Fibroblast of mammary gland (primary cell): Measurements from ENCODE around the gene CDH13.

ENCODE experiments used
- DNase-seq: peaks from one replicate; pipeline ENCODE4 v3.0.0-alpha.2; 2010; ENCODE audit warnings: low read depth
- H3K4me3 ChIP-seq: 2 replicates; pipeline ENCODE4 v1.5.1; 2011; ENCODE audit warnings: low read depth, mild to moderate bottlenecking, low read length, moderate library complexity; ENCODE audit not compliant: control insufficient read depth
- TF ChIP-seq, protein P1 (sequence below): conservative IDR thresholded peaks from 2 replicates; pipeline ENCODE4 v1.5.1; 2011; ENCODE audit warnings: low read depth, low read length, inconsistent platforms; ENCODE audit not compliant: control insufficient read depth, insufficient read depth

Gene CDH13

DNA sequence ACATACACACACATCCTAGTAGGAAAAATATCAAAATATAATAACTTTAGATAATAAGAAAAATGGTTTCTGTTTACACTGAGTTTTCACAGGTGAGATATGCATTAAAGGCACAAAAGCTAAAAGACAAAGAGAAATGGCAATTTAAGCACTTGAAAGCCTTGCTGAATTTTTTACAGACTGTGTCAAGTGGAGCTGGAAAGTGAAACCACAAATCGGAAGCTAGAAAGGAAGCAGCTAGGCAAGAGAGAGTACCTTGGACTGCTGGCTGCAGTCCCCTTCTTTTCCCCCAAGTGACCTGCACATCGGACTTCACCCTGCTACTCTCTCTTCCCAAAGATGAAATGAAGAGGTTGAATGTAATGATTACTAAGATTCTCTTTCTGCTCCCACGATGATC lies 135.1 kb downstream of the CDH13 start:
- TF ChIP-seq, protein P1, sequence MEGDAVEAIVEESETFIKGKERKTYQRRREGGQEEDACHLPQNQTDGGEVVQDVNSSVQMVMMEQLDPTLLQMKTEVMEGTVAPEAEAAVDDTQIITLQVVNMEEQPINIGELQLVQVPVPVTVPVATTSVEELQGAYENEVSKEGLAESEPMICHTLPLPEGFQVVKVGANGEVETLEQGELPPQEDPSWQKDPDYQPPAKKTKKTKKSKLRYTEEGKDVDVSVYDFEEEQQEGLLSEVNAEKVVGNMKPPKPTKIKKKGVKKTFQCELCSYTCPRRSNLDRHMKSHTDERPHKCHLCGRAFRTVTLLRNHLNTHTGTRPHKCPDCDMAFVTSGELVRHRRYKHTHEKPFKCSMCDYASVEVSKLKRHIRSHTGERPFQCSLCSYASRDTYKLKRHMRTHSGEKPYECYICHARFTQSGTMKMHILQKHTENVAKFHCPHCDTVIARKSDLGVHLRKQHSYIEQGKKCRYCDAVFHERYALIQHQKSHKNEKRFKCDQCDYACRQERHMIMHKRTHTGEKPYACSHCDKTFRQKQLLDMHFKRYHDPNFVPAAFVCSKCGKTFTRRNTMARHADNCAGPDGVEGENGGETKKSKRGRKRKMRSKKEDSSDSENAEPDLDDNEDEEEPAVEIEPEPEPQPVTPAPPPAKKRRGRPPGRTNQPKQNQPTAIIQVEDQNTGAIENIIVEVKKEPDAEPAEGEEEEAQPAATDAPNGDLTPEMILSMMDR, result no peak
- DNase-seq, result peak; percentile 18
- H3K4me3 ChIP-seq, result no peak overlapping the region

DNA sequence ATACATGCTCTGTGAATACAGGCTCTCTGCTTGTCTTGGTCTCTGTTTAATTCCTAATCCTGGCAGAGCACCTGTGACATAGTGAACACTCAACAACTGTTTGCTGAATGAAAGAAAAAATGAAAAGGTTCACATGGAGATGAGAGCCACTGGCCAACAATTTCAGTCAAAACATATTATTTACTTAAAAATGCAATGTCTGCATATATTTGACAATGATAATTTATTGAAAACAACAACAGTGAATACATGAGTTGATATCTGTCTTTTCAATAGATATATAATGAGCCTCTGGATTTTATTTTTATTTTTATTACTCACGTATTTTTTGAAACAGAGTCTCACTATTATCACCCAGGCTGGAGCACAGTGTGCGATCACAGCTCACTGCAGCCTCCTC lies 136.6 kb downstream of the CDH13 start:
- no peak for DNase-seq
- TF ChIP-seq, protein P1, result no peak
- H3K4me3 ChIP-seq, result no peak overlapping the region

DNA sequence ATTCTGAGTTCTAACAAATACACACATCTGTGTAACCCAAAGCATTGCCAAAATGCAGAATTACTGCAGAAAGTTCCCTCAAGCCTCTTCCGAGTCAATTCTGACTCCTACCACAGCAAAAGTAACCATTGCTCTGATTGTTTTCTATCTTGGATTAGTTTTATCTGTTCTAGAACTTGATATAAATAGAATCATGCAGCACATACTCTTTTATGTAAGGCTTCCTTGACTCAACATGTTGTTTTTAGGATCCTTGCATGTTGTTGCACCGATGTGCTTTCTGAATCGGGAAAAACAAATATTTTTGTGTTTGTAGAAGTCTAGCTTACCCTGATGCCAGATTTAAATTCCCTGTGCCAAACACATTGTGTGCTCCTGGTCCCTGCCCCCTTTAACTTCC lies 140.4 kb downstream of the CDH13 start:
- no peak overlapping the region for H3K4me3 ChIP-seq
- no peak for DNase-seq
- TF ChIP-seq, protein P1, result no peak

DNA sequence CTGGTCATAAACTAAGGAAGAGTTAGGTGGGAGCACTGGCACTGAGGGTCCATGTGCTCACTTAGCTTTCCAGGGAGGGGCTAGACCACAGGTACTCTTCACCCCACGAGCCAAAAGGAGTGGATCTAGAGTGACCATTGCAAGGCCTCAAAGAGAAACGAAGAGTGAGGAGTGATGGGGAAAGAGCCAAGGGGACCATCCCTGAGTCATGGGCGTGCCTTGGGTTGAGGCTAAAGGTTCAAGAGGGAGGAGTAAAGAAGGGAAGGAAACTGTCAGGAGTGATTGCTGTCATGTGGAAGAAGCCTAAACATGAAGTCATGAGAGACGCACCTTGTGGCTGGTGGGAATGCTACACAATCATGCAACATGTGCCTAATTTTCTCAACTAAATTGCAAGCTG lies 141.0 kb downstream of the CDH13 start:
- TF ChIP-seq, protein P1, result no peak
- DNase-seq, result no peak
- H3K4me3 ChIP-seq, result no peak overlapping the region

DNA sequence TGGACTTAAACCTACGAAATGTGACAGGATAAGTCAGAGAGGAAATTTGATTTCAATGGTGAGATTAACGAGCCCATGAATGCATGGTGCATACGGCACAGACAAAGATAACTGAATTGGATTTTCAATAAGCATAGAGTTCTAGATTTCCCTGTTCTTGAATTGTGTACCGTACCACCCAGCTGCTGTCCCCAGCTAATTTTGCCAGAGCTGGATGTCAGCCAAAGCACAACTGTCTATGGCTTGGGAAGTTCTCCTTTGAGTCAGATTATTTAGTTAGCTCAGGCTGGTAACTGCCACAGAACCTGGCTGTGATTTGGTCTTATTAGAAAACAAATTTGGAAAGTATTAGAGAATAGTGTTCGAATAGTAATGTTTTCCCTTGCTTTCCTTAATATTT lies 143.1 kb downstream of the CDH13 start:
- H3K4me3 ChIP-seq, result no peak overlapping the region
- TF ChIP-seq, protein P1, result no peak
- no peak for DNase-seq

DNA sequence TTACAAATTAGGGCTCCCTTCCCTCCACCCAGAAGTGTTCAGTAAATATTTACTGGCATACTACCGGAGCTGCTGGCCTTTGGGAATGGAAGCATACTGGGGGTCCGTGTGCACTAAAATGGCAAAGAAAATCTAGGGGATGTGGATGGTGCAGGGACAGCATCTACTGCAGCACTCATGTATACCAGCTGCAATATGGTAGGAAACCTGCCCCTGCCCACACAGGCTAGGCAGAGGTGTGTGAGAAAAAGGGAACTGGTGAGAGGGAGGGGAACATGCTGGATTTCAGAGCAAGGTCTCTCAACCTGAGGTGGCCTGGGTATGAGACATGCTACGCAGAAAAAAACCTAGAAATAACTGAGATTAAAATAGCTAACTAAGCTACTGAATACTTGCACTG lies 145.4 kb downstream of the CDH13 start:
- TF ChIP-seq, protein P1, result no peak
- no peak for DNase-seq
- H3K4me3 ChIP-seq, result no peak overlapping the region

DNA sequence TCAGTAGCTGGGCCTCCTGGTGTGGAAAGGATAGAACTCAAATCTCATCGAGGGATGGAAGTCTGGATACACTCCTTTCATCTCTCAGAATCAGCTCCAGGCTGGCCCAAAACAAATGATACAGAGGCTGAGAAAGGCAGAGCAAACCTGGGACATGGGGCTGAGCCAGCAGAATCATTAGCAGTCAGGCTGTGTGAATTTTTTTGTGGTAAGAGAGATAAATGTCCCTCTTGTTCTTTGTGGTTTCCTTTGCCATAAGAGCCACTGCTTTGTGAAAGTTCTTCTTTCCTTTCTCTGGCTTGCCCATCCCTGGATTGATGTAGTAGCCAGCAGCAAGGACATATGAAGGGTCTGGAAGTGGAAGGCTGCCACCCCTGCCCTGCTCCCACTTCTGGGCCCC lies 146.2 kb downstream of the CDH13 start:
- TF ChIP-seq, protein P1, result no peak
- DNase-seq, result no peak
- no peak overlapping the region for H3K4me3 ChIP-seq
